Thyroid gland (tissue), 4 donors: ENCODE results near the gene SLC25A13. TPM values are rescaled to one million over a fixed set of nuclear protein-coding genes. Genes with fewer than 3 reads are reported as not detected.

Experiments used
- DNase-seq, 2 donors: peaks; one replicate each; pipeline ENCODE4 v3.0.0-alpha.2; 2019
- H3K27ac ChIP-seq, 3 donors: fragments of 200-600 bp; sonication (generic); 1 replicate in 2 of 3; 2 replicates in 1 of 3; pipeline ENCODE4 v1.5.1; 2016 to 2019; ENCODE audit warnings: mild to moderate bottlenecking in 1 of 3, moderate library complexity in 1 of 3
- H3K27me3 ChIP-seq: fragments of 200-600 bp; sonication (generic); one replicate; pipeline ENCODE4 v1.5.1; 2019
- H3K36me3 ChIP-seq, 2 donors: fragments of 200-600 bp; sonication (generic); one replicate each; pipeline ENCODE4 v1.5.1; 2016 to 2019
- H3K4me1 ChIP-seq, 2 donors: fragments of 200-600 bp; sonication (generic); one replicate each; pipeline ENCODE4 v1.5.1; 2017 to 2019
- H3K4me3 ChIP-seq, 3 donors: fragments of 200-600 bp; sonication (generic); replicated peaks in 1 of 3; 1 replicate in 2 of 3; 2 replicates in 1 of 3; pipeline ENCODE4 v1.5.1; 2016; ENCODE audit warnings: mild to moderate bottlenecking in 1 of 3
- H3K9me3 ChIP-seq: fragments of 200-600 bp; sonication (generic); one replicate; pipeline ENCODE4 v1.5.1; 2017
- CTCF ChIP-seq, 6 experiments: fragments of 200-600 bp in 3 of 6; fragments of 450-650 bp in 3 of 6; sonication (generic) in 3 of 6; IDR thresholded peaks; one replicate each; pipeline ENCODE4 v1.5.1; 2016 to 2019; ENCODE audit warnings: antibody characterized with exemption in 6 of 6, mild to moderate bottlenecking in 2 of 6, inconsistent platforms in 1 of 6, moderate library complexity in 1 of 6
- POLR2A ChIP-seq, 2 donors: fragments of 450-650 bp; IDR thresholded peaks; one replicate each; pipeline ENCODE4 v1.6.1; 2017; ENCODE audit warnings: antibody characterized with exemption in 2 of 2, mild to moderate bottlenecking in 2 of 2, moderate library complexity in 1 of 2
- WGBS, 2 donors: methylation state at CpG; one replicate each; pipeline ENCODE4 v1.1.5; 2017; 5-methylcytosine and 5-hydroxymethylcytosine counted together
- intact Hi-C: fragments of 100-400 bp; cut with DNase I; formaldehyde crosslinking; loops from one replicate; pipeline ENCODE4 v1.15.1; 2023
- total RNA-seq, 4 donors: library from RNA; depleted of rRNA; stranded (reverse); fragments of >200 nt; gene quantifications; one replicate each; pipeline ENCODE4 v1.2.3, GENCODE V29; 2016

SLC25A13 gene
- total RNA-seq, 4 donors from 2014 or later: 22.7 to 36.1 (median 30.2) TPM

GRCh38 chr7:96151889-96152288 lies 170.0 kb downstream of the SLC25A13 start:
- no peak for DNase-seq
- Histone ChIP-seq H3K27ac (no peak overlapping the region), H3K9me3 (no peaks in the 10 kb centered on the region), H3K4me1 (no peaks in the 10 kb centered on the region), H3K4me3 (no peak overlapping the region), H3K36me3 (no peaks in the 10 kb centered on the region), H3K27me3 (no peaks in the 10 kb centered on the region)
- TF ChIP-seq CTCF (IDR thresholded peaks at IDR 0.05) (no peak), POLR2A (IDR thresholded peaks at IDR 0.05) (no peak)
- intact Hi-C loops: no loop called here
- WGBS, 2 donors: 96 to 99% methylated on average over 3 of the region's 3 CpGs

- Histone ChIP-seq H3K27me3 (no peaks in the 10 kb centered on the region), H3K4me1 (peaks cover 3 to 6% of the 10 kb centered on the region in 2 donors), H3K9me3 (no peaks in the 10 kb centered on the region), H3K36me3 (no peaks in the 10 kb centered on the region), H3K4me3 (no peak overlapping the region), H3K27ac (no peak overlapping the region)
- 82 to 96% methylated on average over 1 of the region's 1 CpG for WGBS, 2 donors
- TF ChIP-seq POLR2A (IDR thresholded peaks at IDR 0.05): no peak
- TF ChIP-seq CTCF (IDR thresholded peaks at IDR 0.05): no peak
- no peak for DNase-seq
- intact Hi-C loops: no loop called here
Measured at GRCh38 chr7:96144260-96144526, 177.7 kb downstream of the SLC25A13 start.

GRCh38 chr7:96143495-96144259 lies 178.2 kb downstream of the SLC25A13 start:
- Histone ChIP-seq H3K27ac (no peak overlapping the region), H3K27me3 (no peaks in the 10 kb centered on the region), H3K4me3 (no peak overlapping the region), H3K9me3 (no peaks in the 10 kb centered on the region), H3K4me1 (peaks cover 3 to 6% of the 10 kb centered on the region in 2 donors), H3K36me3 (no peaks in the 10 kb centered on the region)
- DNase-seq: no peak
- intact Hi-C loops: no loop called here
- 75 to 82% methylated on average over 1 of the region's 1 CpG for WGBS, 2 donors
- TF ChIP-seq POLR2A (IDR thresholded peaks at IDR 0.05) (no peak), CTCF (IDR thresholded peaks at IDR 0.05) (no peak)

GRCh38 chr7:96136600-96137239 lies 185.2 kb downstream of the SLC25A13 start:
- no peak for DNase-seq
- TF ChIP-seq POLR2A (IDR thresholded peaks at IDR 0.05) (no peak), CTCF (IDR thresholded peaks at IDR 0.05) (no peak)
- no peak overlapping the region for H3K4me3 ChIP-seq
- no peaks in the 10 kb centered on the region for H3K9me3 ChIP-seq
- H3K27me3 ChIP-seq: no peaks in the 10 kb centered on the region
- H3K27ac ChIP-seq: no peak overlapping the region
- intact Hi-C loops: no loop called here
- no peaks in the 10 kb centered on the region for H3K36me3 ChIP-seq
- H3K4me1 ChIP-seq: no peaks in the 10 kb centered on the region
- 92% methylated on average over 5 of the region's 5 CpGs for WGBS, 2 donors

GRCh38 chr7:96135241-96135640 lies 186.7 kb downstream of the SLC25A13 start:
- H3K4me3 ChIP-seq: no peak overlapping the region
- no peaks in the 10 kb centered on the region for H3K36me3 ChIP-seq
- TF ChIP-seq POLR2A (IDR thresholded peaks at IDR 0.05) (no peak), CTCF (IDR thresholded peaks at IDR 0.05) (no peak)
- no peaks in the 10 kb centered on the region for H3K4me1 ChIP-seq
- H3K27ac ChIP-seq: no peak overlapping the region
- no peaks in the 10 kb centered on the region for H3K9me3 ChIP-seq
- intact Hi-C loops: no loop called here
- no peak for DNase-seq
- WGBS, 2 donors: 98 to 100% methylated on average over 2 of the region's 2 CpGs
- H3K27me3 ChIP-seq: no peaks in the 10 kb centered on the region
